Nucleus accumbens (tissue), 56 donors: Measurements from ENCODE around the gene CLIC5.

ENCODE experiments used
- DNase-seq, 56 donors: peaks; one replicate each; lab custom pipeline; 2025; lab: John Stamatoyannopoulos, UW

CLIC5 gene

GRCh38 chr6:45857827-45858226 lies 157.8 kb downstream of the CLIC5 start:
- DNase-seq, result no peak

DNA sequence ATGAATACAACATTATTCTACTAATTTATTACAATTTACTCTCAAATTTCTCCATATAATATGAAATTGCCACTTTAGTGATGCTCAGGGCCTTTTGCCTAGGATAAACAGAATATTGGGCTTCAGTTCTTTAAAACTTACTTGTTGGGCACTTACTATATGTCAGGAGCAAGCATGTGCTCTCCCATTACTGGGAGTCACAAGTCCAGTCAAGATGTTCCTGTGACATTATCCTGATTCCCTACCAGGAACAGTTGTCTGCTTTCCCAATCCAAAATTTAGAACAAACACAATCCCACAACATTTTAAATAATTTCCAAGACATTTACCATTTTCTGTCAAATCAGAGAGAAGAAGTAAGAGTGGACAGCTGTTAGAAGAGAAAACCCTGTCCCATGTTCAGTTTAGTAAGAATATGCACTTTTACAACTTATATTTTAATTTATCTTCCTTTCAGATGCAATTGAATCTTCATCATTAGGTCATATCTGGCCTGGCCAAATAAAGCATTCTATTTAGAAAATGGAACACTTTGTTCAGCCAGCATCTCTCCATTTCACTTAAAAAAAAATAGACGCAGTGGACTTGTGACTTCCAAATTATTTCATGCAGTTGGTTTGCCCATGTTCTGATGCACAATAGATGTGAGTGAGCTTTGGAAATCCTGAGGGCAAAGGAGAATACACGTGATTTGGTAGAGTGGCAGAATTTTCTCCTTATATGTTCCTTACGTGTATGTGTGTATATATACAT lies 159.8 kb downstream of the CLIC5 start:
- DNase-seq, result no peak

- peak in 1 of 56 donors; percentile 2 for DNase-seq
These were observed 161.4 kb downstream of the CLIC5 start for GRCh38 chr6:45854149-45854742.

DNA sequence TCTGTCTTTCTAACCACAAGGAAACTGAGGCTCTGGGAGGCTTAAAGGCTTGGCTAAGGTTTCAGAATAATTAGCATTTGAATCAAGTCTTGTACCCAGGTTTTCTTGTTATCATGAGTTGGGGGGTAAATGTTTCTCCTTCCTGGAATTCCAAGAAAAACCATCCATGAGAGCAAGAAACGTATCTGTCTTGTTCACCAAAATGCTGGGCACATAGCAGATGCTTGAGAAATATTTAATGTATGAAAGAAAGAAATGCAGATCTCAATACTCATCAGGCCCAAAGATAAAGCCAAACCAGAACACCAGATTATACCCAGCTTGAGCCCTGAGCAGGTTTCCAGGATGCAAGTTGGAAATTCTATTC lies 164.6 kb downstream of the CLIC5 start:
- no peak for DNase-seq

DNA sequence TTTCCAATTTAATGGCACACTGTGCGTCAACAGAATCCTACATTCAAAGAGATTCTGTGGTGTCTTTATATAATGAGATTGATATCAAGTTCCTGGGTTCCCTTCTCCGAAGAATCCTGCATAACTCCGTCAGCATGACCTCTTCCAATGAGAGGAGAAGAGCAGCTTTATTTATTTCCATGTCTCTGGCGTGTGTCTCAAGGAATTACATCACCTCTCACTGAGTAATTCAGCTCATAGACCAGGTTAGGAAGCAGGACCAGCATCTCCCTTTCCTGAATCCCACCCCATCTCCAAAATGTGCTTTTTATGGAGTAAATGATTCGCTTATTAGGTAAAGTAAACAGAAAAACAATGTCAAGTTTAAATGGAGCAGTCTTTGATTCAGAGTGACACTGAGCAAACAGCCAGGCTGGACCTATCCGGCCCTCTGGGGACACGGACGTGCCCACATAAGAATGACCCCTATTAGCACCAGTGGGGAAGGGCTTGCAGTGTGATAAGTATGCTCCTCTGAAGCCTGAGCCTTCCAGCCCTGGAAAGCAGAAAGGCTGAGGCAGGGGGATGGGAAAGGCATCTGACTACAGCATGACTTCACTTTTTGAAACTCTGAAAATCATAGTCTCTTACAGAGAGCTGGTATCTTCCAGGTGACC lies 165.2 kb downstream of the CLIC5 start:
- DNase-seq, result no peak

GRCh38 chr6:45845567-45845966 lies 170.1 kb downstream of the CLIC5 start:
- no peak for DNase-seq

DNA sequence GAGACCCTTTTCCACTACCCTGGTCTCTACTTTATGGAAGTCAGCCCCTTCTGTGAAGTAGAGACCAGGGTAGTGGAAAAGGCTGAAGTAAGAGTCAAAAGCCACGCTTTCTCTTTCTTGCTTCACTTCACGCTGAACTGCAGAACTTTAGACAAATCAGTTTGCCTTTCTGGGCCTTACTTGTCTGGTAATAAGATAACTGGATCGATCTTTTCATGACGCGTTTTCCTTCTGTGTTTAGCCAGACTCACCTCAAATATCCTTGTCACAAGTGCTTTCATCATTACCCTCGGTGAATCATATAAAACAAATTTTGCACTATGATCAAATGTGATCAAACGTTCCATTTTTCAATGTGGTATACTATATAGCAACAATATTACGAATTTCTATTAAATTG lies 170.7 kb downstream of the CLIC5 start:
- no peak for DNase-seq

DNA sequence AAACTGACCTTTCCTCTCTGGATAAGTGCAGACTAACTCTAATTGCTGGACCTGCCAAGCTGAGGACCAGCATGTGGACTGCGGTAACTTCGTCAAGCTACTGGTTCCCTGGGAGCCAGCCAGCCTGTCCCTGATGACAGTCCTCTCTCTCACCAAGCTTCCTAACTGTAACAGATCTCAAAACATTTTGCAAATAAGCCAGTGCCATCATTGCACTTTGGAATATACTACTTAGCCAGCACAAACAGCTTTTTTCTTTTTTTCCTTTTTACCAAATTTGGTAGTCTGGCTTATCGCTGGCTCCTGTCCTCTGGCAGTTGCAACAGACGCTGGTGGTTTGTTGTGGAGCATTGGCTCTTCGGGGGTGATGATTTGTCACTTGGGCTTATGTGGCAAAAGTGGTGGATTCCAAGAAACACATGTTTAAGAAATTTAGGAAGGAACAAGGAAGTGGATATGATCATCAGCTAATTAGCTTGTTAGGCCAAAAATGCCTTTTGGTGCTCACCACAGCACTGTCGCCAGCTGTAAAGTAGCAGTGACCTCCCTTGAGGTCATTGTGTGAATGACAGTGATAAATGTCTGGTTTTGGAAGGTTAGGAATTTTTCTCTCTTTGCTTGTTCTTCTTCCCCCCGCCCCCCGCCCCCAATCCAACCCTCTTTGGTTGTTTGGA lies 171.7 kb downstream of the CLIC5 start:
- no peak for DNase-seq

DNA sequence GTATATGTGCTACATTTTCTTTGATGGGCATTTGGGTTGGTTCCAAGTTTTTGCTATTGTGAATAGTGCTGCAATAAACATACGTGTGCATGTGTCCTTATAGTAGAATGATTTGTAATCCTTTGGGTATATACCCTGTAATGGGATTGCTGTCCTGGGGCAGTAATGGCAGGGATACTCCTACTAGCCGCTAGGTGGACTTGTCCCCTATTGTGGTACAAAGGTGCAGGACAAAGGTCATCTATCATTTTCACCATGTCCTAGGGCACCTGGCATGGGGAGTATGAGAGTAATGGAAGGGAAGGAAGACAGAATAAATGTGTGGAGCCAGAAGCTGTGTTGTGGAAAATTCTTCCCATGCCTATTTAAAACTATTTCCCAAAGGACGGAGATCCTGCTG lies 174.6 kb downstream of the CLIC5 start:
- DNase-seq, result no peak

DNA sequence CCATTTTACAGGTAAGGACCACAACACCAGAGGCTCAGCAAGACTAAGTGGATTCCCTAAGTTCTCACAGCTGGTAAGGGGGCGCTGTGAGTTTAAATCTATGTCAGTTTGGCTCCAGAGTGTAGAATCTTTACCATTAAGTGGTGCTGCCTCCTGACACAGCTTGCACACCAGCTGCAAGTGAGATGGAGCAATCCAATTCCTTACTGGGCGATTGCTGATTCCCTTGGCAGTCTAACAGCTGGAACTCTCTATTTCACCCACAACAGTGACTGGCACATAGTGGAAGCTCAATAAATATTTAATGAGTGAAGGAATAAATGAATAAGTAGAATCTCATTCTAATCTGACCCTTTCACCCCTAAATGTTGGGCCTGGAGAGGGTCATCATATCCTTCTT lies 176.7 kb downstream of the CLIC5 start:
- no peak for DNase-seq

DNA sequence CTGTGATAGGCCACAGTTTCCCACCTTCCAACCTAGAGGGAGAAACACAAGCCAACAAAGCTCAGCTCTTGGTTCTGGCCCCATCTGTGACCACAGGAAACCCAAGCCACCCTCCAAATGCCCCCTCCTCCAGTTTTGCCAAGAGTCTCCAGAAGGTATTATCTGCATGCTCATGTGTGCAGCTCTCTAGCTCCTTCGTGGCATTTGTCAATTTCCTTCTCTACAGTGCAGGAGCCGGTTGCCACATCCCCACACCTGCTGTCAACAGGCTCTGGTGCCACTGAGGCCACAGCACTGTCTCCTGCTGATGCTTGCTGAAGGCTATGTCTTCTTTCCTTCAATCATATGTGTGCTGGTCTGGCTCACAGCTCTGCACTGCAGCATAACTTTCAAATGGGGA lies 177.2 kb downstream of the CLIC5 start:
- no peak for DNase-seq

DNA sequence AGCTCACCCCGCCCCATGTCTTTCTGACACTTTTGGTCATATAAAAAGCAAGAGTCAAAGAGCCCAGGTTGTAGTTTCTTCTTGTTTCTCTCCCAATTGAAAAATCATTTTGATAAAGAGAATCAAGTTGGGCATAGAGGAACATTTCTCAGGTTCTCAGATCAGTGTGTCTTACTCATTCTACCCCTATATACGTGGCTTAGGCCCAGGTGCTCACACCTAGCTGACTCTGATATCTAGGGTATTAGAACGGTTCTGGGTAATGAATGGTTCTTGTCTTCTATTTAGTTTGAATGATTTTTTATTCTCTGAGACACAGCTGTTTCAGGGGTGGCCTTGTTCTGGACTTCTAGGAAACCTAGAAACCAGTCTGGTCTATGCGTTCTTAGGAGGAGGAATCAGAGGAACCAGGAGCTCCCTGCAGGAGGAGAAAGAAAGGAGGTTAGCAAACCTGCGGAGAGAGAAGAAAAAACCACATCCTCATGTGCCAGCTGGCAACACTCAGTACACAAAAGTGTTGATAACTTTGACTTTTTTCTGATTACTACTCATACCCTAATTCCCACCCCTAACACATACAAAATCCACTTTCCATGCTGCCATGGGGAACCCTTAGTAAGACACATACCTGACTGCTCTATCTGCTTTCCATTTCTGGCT lies 178.0 kb downstream of the CLIC5 start:
- no peak for DNase-seq

GRCh38 chr6:45836984-45837383 lies 178.7 kb downstream of the CLIC5 start:
- DNase-seq, result no peak

DNA sequence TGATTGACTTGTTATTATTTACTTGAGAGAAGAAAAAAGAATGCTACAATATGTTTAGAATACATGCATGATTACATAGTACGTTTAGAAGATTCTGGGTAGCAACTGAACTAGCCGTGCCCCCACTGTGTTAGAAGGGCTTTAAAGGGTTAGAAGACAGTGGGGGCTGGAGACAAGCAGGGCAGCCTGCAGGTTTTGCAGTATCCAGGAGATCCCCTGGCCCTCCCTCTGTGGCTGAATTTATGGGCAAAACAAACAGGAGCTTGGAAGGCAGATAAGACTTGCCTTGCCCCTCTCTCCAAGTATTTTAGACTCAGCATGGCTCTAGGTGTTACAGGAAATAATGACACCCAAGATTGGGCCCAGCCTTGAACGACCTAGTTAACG lies 179.2 kb downstream of the CLIC5 start:
- no peak for DNase-seq

GRCh38 chr6:45835721-45836437 lies 179.8 kb downstream of the CLIC5 start:
- DNase-seq, result no peak

- no peak for DNase-seq
These were observed 183.6 kb downstream of the CLIC5 start for GRCh38 chr6:45832063-45832462.
